HepG2 (cell line): ENCODE measurements around the gene SNRNP200. TPM values are rescaled to one million over a fixed set of nuclear protein-coding genes. Genes with fewer than 3 reads are reported as not detected.

Source experiments
- CREM ChIP-seq, 2 experiments: sonication (generic) in 1 of 2; formaldehyde crosslinking in 1 of 2; IDR thresholded peaks; 2 replicates each; pipeline versions ENCODE4 v1.4.0 to v1.6.1; 2016 to 2020; ENCODE audit warnings: antibody characterized with exemption in 1 of 2, mild to moderate bottlenecking in 1 of 2, missing genetic modification reagents in 1 of 2
- KDM3A ChIP-seq: IDR thresholded peaks from 2 replicates; pipeline ENCODE4 v1.6.1; 2018; ENCODE audit warnings: low read depth, missing compliant biosample characterization
- MZF1 ChIP-seq: sonication (generic); formaldehyde crosslinking; IDR thresholded peaks from 2 replicates; pipeline ENCODE4 v1.8.1; 2023; ENCODE audit warnings: mild to moderate bottlenecking, missing genetic modification reagents, borderline replicate concordance
- PAWR ChIP-seq: sonication (generic); formaldehyde crosslinking; IDR thresholded peaks from 2 replicates; pipeline ENCODE4 v1.4.0; 2020; ENCODE audit warnings: missing genetic modification reagents, mild to moderate bottlenecking, borderline replicate concordance
- PHF8 ChIP-seq: sonication (generic); formaldehyde crosslinking; IDR thresholded peaks from 2 replicates; pipeline ENCODE4 v1.5.0; 2020; ENCODE audit warnings: missing genetic modification reagents
- ZFYVE20 ChIP-seq: sonication (generic); formaldehyde crosslinking; IDR thresholded peaks from 2 replicates; pipeline ENCODE4 v1.8.0; 2023; ENCODE audit warnings: low read depth, mild to moderate bottlenecking, moderate library complexity, missing genetic modification reagents, borderline replicate concordance
- ZMYM3 ChIP-seq: sonication (generic); formaldehyde crosslinking; IDR thresholded peaks from 2 replicates; pipeline ENCODE4 v1.5.1; 2020; ENCODE audit warnings: mild to moderate bottlenecking, missing genetic modification reagents
- polyA plus RNA-seq, 8 experiments: library from polyadenylated mRNA; depleted of rRNA in 3 of 8; stranded (reverse) in 7 of 8; unstranded in 1 of 8; fragments of >200 nt; fragmentation: Illumina TruSeq in 4 of 8; extraction: Trizol in 4 of 8; gene quantifications; 2 replicates each; pipeline versions ENCODE4 v1.2.1 to v1.2.3, GENCODE V29; 2011 to 2016; ENCODE audit warnings: low read depth in 4 of 8, missing spikeins in 1 of 8, mixed read lengths in 1 of 8; ENCODE audit not compliant: insufficient read depth in 1 of 8
- total RNA-seq, 5 experiments: library from RNA; depleted of rRNA; stranded (reverse); fragments of >200 nt; fragmentation: Illumina TruSeq; extraction: Trizol; gene quantifications; 2 replicates each; pipeline ENCODE4 v1.2.3, GENCODE V29; 2016; ENCODE audit warnings: low read depth in 1 of 5
- TF ChIP-seq, protein P1 (sequence below): sonication (generic); formaldehyde crosslinking; IDR thresholded peaks from 2 replicates; pipeline ENCODE4 v1.4.0; 2020; ENCODE audit warnings: mild to moderate bottlenecking, missing genetic modification reagents, borderline replicate concordance
- TF ChIP-seq, protein P2 (sequence below): sonication (generic); formaldehyde crosslinking; IDR thresholded peaks from 2 replicates; pipeline ENCODE4 v1.5.1; 2020; ENCODE audit warnings: missing genetic modification reagents, mild to moderate bottlenecking, borderline replicate concordance
- TF ChIP-seq, protein P3 (sequence below): sonication (generic); formaldehyde crosslinking; IDR thresholded peaks from 2 replicates; pipeline ENCODE4 v1.5.1; 2020; ENCODE audit warnings: missing genetic modification reagents, mild to moderate bottlenecking, borderline replicate concordance
- TF ChIP-seq, protein P4 (sequence below): sonication (generic); formaldehyde crosslinking; IDR thresholded peaks from 2 replicates; pipeline ENCODE4 v1.5.0; 2020; ENCODE audit warnings: mild to moderate bottlenecking, missing genetic modification reagents, moderate library complexity
- TF ChIP-seq, protein P5 (sequence below): sonication (generic); formaldehyde crosslinking; IDR thresholded peaks from 2 replicates; pipeline ENCODE4 v1.4.0; 2020; ENCODE audit warnings: missing genetic modification reagents
- TF ChIP-seq, protein P6 (sequence below): sonication (generic); formaldehyde crosslinking; IDR thresholded peaks from 2 replicates; pipeline ENCODE4 v1.4.0; 2020; ENCODE audit warnings: missing genetic modification reagents

The SNRNP200 gene
- total and polyA plus RNA-seq, 2 of the 13 experiments (the other 11 are each of a cell fraction or from before 2014, with no cell fraction given), result 99.0 to 232 TPM

DNA sequence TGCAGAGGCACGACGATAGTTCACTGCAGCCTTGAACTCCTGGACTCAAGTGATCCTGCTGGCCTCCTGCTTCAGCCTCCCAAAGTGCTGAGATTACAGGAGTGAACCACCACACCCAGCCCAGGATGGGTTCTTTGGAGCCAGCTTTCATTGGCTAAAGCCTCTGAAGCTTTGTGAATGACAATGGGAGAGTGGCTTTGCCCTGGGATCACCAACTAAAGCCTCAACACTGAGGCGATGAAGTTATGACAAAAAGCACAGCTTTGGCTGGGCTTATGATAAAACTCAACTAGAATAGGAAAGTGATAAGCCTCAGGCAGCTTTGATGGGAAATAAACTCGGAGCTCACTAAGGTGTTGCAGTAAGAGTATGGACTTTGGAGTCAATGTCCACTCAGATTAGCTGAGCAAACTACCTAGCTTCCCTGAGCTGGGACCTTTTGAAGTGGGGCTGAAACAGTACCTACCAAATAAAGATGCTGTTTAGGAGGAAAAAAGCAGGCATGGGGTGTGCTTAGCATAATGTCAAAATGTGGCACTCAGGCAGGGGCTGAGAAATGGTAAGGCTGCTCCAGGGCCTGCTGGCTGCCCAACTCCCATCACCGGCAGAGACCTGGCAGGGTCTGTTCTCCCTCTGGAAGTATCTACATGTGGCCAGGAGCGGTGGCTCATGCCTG lies 43.9 kb downstream of the SNRNP200 start (continued):
- TF ChIP-seq, protein P1, sequence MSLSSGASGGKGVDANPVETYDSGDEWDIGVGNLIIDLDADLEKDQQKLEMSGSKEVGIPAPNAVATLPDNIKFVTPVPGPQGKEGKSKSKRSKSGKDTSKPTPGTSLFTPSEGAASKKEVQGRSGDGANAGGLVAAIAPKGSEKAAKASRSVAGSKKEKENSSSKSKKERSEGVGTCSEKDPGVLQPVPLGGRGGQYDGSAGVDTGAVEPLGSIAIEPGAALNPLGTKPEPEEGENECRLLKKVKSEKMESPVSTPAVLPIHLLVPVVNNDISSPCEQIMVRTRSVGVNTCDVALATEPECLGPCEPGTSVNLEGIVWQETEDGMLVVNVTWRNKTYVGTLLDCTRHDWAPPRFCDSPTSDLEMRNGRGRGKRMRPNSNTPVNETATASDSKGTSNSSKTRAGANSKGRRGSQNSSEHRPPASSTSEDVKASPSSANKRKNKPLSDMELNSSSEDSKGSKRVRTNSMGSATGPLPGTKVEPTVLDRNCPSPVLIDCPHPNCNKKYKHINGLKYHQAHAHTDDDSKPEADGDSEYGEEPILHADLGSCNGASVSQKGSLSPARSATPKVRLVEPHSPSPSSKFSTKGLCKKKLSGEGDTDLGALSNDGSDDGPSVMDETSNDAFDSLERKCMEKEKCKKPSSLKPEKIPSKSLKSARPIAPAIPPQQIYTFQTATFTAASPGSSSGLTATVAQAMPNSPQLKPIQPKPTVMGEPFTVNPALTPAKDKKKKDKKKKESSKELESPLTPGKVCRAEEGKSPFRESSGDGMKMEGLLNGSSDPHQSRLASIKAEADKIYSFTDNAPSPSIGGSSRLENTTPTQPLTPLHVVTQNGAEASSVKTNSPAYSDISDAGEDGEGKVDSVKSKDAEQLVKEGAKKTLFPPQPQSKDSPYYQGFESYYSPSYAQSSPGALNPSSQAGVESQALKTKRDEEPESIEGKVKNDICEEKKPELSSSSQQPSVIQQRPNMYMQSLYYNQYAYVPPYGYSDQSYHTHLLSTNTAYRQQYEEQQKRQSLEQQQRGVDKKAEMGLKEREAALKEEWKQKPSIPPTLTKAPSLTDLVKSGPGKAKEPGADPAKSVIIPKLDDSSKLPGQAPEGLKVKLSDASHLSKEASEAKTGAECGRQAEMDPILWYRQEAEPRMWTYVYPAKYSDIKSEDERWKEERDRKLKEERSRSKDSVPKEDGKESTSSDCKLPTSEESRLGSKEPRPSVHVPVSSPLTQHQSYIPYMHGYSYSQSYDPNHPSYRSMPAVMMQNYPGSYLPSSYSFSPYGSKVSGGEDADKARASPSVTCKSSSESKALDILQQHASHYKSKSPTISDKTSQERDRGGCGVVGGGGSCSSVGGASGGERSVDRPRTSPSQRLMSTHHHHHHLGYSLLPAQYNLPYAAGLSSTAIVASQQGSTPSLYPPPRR, result peak; percentile 27; the same call in 1 of the 2 replicates
- TF ChIP-seq ZMYM3 (CRISPR knock-in tag), result no peak; the same call in 1 of the 2 replicates
- TF ChIP-seq, protein P2, sequence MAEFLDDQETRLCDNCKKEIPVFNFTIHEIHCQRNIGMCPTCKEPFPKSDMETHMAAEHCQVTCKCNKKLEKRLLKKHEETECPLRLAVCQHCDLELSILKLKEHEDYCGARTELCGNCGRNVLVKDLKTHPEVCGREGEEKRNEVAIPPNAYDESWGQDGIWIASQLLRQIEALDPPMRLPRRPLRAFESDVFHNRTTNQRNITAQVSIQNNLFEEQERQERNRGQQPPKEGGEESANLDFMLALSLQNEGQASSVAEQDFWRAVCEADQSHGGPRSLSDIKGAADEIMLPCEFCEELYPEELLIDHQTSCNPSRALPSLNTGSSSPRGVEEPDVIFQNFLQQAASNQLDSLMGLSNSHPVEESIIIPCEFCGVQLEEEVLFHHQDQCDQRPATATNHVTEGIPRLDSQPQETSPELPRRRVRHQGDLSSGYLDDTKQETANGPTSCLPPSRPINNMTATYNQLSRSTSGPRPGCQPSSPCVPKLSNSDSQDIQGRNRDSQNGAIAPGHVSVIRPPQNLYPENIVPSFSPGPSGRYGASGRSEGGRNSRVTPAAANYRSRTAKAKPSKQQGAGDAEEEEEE (CRISPR knock-in tag), result no peak; the same call in 1 of the 2 replicates
- TF ChIP-seq, protein P3, sequence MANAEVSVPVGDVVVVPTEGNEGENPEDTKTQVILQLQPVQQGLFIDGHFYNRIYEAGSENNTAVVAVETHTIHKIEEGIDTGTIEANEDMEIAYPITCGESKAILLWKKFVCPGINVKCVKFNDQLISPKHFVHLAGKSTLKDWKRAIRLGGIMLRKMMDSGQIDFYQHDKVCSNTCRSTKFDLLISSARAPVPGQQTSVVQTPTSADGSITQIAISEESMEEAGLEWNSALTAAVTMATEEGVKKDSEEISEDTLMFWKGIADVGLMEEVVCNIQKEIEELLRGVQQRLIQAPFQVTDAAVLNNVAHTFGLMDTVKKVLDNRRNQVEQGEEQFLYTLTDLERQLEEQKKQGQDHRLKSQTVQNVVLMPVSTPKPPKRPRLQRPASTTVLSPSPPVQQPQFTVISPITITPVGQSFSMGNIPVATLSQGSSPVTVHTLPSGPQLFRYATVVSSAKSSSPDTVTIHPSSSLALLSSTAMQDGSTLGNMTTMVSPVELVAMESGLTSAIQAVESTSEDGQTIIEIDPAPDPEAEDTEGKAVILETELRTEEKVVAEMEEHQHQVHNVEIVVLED (CRISPR knock-in tag), result peak; percentile 9; the same call in 1 of the 2 replicates
- TF ChIP-seq KDM3A (CRISPR knock-in tag), result no peak
- TF ChIP-seq, protein P4, sequence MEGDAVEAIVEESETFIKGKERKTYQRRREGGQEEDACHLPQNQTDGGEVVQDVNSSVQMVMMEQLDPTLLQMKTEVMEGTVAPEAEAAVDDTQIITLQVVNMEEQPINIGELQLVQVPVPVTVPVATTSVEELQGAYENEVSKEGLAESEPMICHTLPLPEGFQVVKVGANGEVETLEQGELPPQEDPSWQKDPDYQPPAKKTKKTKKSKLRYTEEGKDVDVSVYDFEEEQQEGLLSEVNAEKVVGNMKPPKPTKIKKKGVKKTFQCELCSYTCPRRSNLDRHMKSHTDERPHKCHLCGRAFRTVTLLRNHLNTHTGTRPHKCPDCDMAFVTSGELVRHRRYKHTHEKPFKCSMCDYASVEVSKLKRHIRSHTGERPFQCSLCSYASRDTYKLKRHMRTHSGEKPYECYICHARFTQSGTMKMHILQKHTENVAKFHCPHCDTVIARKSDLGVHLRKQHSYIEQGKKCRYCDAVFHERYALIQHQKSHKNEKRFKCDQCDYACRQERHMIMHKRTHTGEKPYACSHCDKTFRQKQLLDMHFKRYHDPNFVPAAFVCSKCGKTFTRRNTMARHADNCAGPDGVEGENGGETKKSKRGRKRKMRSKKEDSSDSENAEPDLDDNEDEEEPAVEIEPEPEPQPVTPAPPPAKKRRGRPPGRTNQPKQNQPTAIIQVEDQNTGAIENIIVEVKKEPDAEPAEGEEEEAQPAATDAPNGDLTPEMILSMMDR (CRISPR knock-in tag), result peak; percentile 22; the same call in 1 of the 2 replicates
- TF ChIP-seq, protein P5, sequence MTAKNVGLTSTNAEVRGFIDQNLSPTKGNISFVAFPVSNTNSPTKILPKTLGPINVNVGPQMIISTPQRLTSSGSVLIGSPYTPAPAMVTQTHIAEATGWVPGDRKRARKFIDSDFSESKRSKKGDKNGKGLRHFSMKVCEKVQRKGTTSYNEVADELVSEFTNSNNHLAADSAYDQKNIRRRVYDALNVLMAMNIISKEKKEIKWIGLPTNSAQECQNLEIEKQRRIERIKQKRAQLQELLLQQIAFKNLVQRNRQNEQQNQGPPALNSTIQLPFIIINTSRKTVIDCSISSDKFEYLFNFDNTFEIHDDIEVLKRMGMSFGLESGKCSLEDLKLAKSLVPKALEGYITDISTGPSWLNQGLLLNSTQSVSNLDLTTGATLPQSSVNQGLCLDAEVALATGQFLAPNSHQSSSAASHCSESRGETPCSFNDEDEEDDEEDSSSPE (CRISPR knock-in tag), result no peak
- TF ChIP-seq PAWR (CRISPR knock-in tag), result 0 out of 2 replicates have a peak, but pooled peaks have one; percentile 55
- TF ChIP-seq ZFYVE20, result no peak
- no peak for TF ChIP-seq MZF1 (CRISPR knock-in tag)
- no peak for TF ChIP-seq PHF8 (CRISPR knock-in tag)
- TF ChIP-seq CREM (IDR thresholded peaks at IDR 0.05), result peak; percentile 56
- TF ChIP-seq CREM (CRISPR knock-in tag; IDR thresholded peaks at IDR 0.05), result no peak
- TF ChIP-seq, protein P6, sequence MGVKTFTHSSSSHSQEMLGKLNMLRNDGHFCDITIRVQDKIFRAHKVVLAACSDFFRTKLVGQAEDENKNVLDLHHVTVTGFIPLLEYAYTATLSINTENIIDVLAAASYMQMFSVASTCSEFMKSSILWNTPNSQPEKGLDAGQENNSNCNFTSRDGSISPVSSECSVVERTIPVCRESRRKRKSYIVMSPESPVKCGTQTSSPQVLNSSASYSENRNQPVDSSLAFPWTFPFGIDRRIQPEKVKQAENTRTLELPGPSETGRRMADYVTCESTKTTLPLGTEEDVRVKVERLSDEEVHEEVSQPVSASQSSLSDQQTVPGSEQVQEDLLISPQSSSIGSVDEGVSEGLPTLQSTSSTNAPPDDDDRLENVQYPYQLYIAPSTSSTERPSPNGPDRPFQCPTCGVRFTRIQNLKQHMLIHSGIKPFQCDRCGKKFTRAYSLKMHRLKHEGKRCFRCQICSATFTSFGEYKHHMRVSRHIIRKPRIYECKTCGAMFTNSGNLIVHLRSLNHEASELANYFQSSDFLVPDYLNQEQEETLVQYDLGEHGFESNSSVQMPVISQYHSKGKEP (CRISPR knock-in tag), result no peak
